PFSK-1 (cell line): Measurements from ENCODE around the gene OSM.

Source experiments
- FOXP2 ChIP-seq: optimal IDR thresholded peaks from 2 replicates; pipeline ENCODE3; 2011; ENCODE audit warnings: borderline replicate concordance, control low read depth, inconsistent platforms; ENCODE audit not compliant: insufficient read depth; ENCODE audit errors: extremely low read length, extremely low read depth
- POLR2AphosphoS5 ChIP-seq: IDR thresholded peaks from 2 replicates; pipeline ENCODE4 v1.6.1; 2012; ENCODE audit warnings: low read depth, mild to moderate bottlenecking, control low read depth, low read length, moderate library complexity
- SIN3A ChIP-seq: IDR thresholded peaks from 2 replicates; pipeline ENCODE4 v1.6.1; 2012; ENCODE audit warnings: mild to moderate bottlenecking, low read length, moderate library complexity, borderline replicate concordance; ENCODE audit not compliant: insufficient read depth
- TAF1 ChIP-seq: IDR thresholded peaks from 2 replicates; pipeline ENCODE4 v1.6.1; 2012; ENCODE audit warnings: low read length, control low read depth, borderline replicate concordance; ENCODE audit not compliant: insufficient read depth
- TF ChIP-seq, protein P1 (sequence below), 2 experiments: IDR thresholded peaks; 2 replicates each; pipeline versions ENCODE4 v1.6.1 to v1.8.0; 2011 to 2012; ENCODE audit warnings: low read depth in 2 of 2, low read length in 2 of 2, control low read depth in 1 of 2, inconsistent platforms in 1 of 2, mild to moderate bottlenecking in 1 of 2, moderate library complexity in 1 of 2; ENCODE audit not compliant: insufficient read depth in 1 of 2

OSM gene

DNA sequence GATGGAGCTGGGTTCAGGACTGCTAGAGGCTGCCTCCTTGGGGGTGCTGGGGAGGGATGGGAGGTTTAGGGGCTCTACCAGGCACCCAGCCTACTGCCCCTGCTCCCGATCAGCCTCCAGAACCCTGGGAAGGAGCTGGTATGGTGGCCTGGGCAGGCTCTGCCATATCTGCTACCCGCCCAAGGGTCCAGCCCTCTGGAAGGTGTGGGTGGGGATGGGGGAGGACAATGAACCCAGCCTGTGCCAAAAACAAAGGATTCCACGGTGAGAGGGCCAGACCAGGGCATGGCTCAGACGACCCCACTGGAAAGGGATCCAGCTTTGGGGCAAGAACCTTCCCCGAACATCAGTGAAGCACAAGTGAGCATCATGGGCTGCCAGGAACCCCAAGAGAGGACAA is 19.7 kb upstream of the OSM start:
- TF ChIP-seq SIN3A (no peak), POLR2AphosphoS5 (no peak), TAF1 (no peak)
- TF ChIP-seq, protein P1, sequence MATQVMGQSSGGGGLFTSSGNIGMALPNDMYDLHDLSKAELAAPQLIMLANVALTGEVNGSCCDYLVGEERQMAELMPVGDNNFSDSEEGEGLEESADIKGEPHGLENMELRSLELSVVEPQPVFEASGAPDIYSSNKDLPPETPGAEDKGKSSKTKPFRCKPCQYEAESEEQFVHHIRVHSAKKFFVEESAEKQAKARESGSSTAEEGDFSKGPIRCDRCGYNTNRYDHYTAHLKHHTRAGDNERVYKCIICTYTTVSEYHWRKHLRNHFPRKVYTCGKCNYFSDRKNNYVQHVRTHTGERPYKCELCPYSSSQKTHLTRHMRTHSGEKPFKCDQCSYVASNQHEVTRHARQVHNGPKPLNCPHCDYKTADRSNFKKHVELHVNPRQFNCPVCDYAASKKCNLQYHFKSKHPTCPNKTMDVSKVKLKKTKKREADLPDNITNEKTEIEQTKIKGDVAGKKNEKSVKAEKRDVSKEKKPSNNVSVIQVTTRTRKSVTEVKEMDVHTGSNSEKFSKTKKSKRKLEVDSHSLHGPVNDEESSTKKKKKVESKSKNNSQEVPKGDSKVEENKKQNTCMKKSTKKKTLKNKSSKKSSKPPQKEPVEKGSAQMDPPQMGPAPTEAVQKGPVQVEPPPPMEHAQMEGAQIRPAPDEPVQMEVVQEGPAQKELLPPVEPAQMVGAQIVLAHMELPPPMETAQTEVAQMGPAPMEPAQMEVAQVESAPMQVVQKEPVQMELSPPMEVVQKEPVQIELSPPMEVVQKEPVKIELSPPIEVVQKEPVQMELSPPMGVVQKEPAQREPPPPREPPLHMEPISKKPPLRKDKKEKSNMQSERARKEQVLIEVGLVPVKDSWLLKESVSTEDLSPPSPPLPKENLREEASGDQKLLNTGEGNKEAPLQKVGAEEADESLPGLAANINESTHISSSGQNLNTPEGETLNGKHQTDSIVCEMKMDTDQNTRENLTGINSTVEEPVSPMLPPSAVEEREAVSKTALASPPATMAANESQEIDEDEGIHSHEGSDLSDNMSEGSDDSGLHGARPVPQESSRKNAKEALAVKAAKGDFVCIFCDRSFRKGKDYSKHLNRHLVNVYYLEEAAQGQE (IDR thresholded peaks at IDR 0.05; ENCODE audit: insufficient read depth in 1 of 2, low read depth in 2 of 2, low read length in 2 of 2) = no peak

DNA sequence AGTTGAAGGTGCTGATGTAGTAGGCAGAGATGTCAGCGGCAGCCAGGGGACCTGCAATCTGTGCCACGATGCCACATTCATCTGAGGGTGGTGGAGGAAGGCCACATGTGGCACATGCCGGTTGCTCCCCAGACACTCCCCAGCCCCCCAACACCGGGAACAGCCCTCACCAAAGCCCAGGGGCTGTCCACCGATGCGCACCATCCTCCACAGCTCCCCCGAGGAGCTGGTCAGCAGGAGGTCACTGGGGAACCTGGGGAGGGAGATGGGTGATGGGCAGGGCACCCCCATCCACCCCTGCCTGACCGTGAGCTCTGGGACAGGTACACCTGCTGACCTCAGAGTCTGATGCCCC is 19.2 kb upstream of the OSM start:
- TF ChIP-seq SIN3A = no peak
- TF ChIP-seq, protein P1 (IDR thresholded peaks at IDR 0.05; ENCODE audit: insufficient read depth in 1 of 2, low read depth in 2 of 2, low read length in 2 of 2) = no peak
- no peak for TF ChIP-seq POLR2AphosphoS5
- no peak for TF ChIP-seq FOXP2
- no peak for TF ChIP-seq TAF1

DNA sequence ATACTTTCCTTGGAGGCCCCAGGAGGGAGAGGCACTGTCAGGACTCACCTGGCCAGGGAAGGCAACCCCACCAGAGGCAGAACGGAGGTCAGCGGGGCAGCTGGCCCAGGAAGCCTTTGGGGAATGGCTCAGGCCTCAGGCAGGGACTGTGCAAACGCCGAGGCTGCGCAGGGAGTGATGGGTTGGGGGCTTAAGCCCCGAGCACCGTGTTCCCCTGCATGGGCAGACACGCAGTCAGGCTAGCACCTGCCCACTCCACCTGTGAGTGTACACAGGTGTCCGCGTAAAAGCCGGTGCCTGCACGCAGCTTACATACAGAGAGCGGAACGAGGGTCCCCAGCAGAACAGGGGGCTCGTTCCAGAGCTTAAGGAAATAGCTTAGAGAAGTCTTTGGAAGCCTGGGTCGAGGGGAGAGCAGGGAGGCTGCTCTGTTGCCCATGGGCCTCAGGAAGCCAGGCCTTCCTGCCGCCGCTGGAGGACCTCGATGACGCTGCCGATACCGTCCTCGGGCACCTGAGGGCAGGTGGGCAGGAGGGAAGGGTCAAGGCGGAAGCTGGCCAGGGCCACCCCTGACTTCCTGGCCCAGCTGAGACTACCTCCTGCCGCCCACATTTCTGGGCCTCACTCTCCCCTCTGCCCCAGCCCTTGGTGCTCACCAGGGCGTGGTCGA is 18.7 kb upstream of the OSM start:
- TF ChIP-seq SIN3A = no peak

DNA sequence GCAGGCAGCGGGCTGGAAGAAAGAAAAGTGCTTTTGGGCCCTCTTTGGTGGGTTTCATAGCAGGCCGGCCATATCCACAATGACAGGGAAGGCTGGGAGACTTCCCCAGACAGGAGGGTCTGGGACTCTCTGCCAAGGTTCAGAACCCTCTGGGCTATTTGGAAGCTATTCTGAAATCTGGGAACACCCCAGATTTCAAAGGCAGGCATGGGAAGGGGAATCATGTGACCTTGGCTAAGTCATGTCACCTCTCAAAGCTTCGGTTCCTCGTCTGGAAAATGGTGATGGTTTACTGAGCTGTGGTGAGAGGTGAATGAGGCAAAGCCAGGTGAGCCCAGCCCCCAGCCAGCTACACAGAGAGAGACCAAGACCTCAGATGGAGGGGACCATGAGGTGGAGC is 18.0 kb upstream of the OSM start:
- TF ChIP-seq SIN3A (no peak), FOXP2 (no peak), TAF1 (no peak), POLR2AphosphoS5 (no peak)
- TF ChIP-seq, protein P1 (IDR thresholded peaks at IDR 0.05; ENCODE audit: insufficient read depth in 1 of 2, low read depth in 2 of 2, low read length in 2 of 2) = no peak

DNA sequence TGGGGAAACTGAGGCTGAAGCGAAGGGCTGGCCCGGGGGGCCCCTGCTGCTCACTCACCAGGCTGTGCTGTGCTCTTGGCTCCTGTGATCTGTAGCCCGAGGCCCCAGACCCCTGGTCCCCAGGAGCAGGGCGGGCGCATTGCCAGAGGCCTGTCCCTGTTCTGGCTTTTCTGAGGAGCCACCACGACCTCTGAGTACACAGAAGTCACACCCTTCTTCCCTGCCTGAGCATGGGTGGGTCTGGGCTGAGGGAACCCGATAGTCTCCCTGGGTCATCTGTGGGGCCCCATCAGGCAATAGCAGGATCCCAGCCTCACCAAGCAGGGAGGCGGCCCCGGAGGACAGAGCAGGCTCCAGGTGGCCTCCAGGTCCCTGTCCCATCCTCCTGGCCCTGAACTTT is 17.5 kb upstream of the OSM start:
- TF ChIP-seq SIN3A = no peak
- TF ChIP-seq TAF1 = no peak
- TF ChIP-seq, protein P1 (IDR thresholded peaks at IDR 0.05; ENCODE audit: insufficient read depth in 1 of 2, low read depth in 2 of 2, low read length in 2 of 2) = no peak

DNA sequence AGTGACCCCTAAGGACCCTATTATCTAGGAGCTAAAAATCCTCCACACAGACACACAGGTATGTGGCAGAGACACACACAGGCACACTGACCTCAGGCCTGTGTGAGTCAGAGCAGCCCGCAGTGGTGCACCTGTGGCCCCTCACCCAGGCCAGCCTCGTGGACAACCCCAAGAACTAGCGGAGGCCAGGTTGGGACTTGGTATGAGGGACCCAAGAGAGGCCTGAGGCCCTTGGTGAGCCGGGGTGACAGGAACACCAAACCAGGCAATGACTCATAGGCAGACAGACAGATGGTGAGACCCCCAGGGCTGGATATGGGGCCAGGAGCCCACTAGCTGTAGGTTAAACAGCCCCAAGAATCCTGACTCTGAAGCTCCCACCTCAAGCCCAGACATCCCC is 16.7 kb upstream of the OSM start:
- no peak for TF ChIP-seq POLR2AphosphoS5
- TF ChIP-seq TAF1 = no peak
- TF ChIP-seq, protein P1 (IDR thresholded peaks at IDR 0.05; ENCODE audit: insufficient read depth in 1 of 2, low read depth in 2 of 2, low read length in 2 of 2) = no peak
- TF ChIP-seq FOXP2 = no peak
- TF ChIP-seq SIN3A = no peak
